Esophagus squamous epithelium (tissue), 4 donors: ENCODE measurements around the gene MTOR.

Experiments
- POLR2A ChIP-seq, 4 donors: fragments of 450-650 bp; IDR thresholded peaks; one replicate each; pipeline ENCODE4 v1.6.1; 2017; ENCODE audit warnings: antibody characterized with exemption in 4 of 4, mild to moderate bottlenecking in 4 of 4, moderate library complexity in 3 of 4
- TF ChIP-seq, protein P1 (sequence below), 6 experiments: fragments of 450-650 bp in 4 of 6; fragments of 200-600 bp in 2 of 6; sonication (generic) in 2 of 6; IDR thresholded peaks; one replicate each; pipeline ENCODE4 v1.5.1; 2016 to 2019; ENCODE audit warnings: antibody characterized with exemption in 6 of 6, mild to moderate bottlenecking in 4 of 6, moderate library complexity in 4 of 6

DNA sequence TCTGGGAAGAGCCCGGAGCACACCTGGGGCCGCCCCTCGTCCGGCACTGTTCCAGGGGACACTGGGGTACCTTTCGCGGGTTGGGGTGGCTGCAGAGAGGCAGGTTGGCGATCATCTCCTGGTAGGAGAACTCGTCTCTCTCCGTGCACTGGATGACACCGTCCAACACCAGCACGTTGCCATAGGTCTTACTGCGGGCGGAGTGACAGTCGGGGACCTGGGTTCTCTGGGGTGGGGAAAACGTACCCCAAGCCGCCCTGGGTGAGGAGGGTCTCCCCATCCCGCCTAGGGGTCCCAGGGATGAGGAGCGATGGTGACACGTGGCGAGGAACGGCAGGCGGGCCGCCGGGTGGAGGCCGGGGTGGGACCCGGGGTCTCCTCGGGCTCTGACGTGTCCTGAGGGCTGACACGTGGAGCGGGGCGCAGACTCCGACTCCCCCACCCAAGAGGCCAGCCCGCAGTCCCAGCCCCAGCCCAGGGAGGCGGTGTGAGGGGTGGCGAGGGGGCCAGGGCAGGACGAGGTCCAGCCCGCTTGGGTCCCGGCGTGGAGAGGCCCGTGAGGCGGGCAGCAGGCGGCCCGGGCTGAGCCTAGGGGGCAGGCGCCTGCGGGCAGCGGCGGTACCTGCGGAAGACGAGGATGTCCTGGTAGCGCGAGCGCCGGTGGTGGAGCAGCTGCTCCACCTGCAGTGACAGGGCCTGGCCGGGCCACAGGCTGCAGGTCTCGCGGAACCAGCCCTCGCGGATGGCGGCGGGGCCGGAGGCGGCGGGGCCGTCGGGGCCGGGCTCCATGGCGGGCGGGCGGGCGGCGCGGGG lies 203.0 kb downstream of the MTOR start:
- TF ChIP-seq, protein P1, sequence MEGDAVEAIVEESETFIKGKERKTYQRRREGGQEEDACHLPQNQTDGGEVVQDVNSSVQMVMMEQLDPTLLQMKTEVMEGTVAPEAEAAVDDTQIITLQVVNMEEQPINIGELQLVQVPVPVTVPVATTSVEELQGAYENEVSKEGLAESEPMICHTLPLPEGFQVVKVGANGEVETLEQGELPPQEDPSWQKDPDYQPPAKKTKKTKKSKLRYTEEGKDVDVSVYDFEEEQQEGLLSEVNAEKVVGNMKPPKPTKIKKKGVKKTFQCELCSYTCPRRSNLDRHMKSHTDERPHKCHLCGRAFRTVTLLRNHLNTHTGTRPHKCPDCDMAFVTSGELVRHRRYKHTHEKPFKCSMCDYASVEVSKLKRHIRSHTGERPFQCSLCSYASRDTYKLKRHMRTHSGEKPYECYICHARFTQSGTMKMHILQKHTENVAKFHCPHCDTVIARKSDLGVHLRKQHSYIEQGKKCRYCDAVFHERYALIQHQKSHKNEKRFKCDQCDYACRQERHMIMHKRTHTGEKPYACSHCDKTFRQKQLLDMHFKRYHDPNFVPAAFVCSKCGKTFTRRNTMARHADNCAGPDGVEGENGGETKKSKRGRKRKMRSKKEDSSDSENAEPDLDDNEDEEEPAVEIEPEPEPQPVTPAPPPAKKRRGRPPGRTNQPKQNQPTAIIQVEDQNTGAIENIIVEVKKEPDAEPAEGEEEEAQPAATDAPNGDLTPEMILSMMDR (IDR thresholded peaks at IDR 0.05): no peak
- no peak for TF ChIP-seq POLR2A (IDR thresholded peaks at IDR 0.05)
